Endothelial cell of umbilical vein (primary cell): ENCODE results near the gene ZFYVE28. TPM values are rescaled to one million over a fixed set of nuclear protein-coding genes. Genes with fewer than 3 reads are reported as not detected.

ENCODE experiments used
- BruUV-seq: library from RNA; stranded (reverse); fragments of 400-500 nt; replicated peaks from 2 replicates; lab custom pipeline; 2021; lab: Mats Ljungman, UMichigan
- CTCF ChIA-PET: fragments of 300-600, 350-600 bp; sonication (Branson Sonifier 250); formaldehyde crosslinking; loops from one replicate; lab custom pipeline; 2021; ENCODE audit warnings: antibody characterized with exemption, inconsistent platforms; lab: Charles Lee
- POLR2A ChIA-PET: fragments of 300-600, 350-600 bp; sonication (Branson Sonifier 250); formaldehyde crosslinking; loops from one replicate; lab custom pipeline; 2021; ENCODE audit warnings: antibody characterized with exemption, inconsistent platforms; lab: Charles Lee
- DNase-seq: peaks from one replicate; pipeline ENCODE4 v3.0.0-alpha.2; 2011; ENCODE audit warnings: low read depth, low spot score
- FAIRE-seq: peaks from 2 replicates; lab custom pipeline; 2011; peaks lifted over from hg19 to GRCh38; lab: Jason Lieb, UNC
- H2AFZ ChIP-seq: 2 replicates; pipeline ENCODE4 v1.6.0; 2012; ENCODE audit warnings: low read depth, low read length, control low read depth, inconsistent platforms
- H3K27ac ChIP-seq: 2 replicates; pipeline ENCODE4 v1.5.1; 2011; ENCODE audit warnings: low read depth, mild to moderate bottlenecking, control low read depth, low read length, moderate library complexity; ENCODE audit not compliant: insufficient read depth
- H3K27me3 ChIP-seq, 2 experiments: 2 replicates each; pipeline versions ENCODE4 v1.6.0 to v1.6.1; 2011; ENCODE audit warnings: low read length in 2 of 2, mixed read lengths in 1 of 2; ENCODE audit not compliant: control insufficient read depth in 2 of 2, insufficient read depth in 2 of 2
- H3K36me3 ChIP-seq, 2 experiments: 2 replicates in 1 of 2; 3 replicates in 1 of 2; pipeline ENCODE4 v1.5.1; 2011; ENCODE audit warnings: low read length in 2 of 2, mild to moderate bottlenecking in 1 of 2, moderate library complexity in 1 of 2; ENCODE audit not compliant: control insufficient read depth in 2 of 2, insufficient read depth in 2 of 2; ENCODE audit errors: extremely low read depth in 1 of 2
- H3K4me1 ChIP-seq: 3 replicates; pipeline ENCODE4 v1.5.1; 2011; ENCODE audit warnings: mild to moderate bottlenecking, low read length; ENCODE audit not compliant: control insufficient read depth, insufficient read depth; ENCODE audit errors: extremely low read depth
- H3K4me2 ChIP-seq: 2 replicates; pipeline ENCODE4 v1.6.1; 2011; ENCODE audit warnings: low read length, control low read depth, mixed read lengths; ENCODE audit not compliant: insufficient read depth
- H3K4me3 ChIP-seq, 3 experiments: fragments of 200-600 bp in 1 of 3; sonication (generic), shearing (Covaris generic) in 1 of 3; replicated peaks in 1 of 3; 2 replicates each; pipeline ENCODE4 v1.5.1; 2011 to 2016; ENCODE audit warnings: control low read depth in 3 of 3, low read length in 3 of 3, mild to moderate bottlenecking in 2 of 3, inconsistent platforms in 1 of 3, low read depth in 1 of 3, moderate library complexity in 1 of 3; ENCODE audit not compliant: insufficient read depth in 1 of 3
- H3K79me2 ChIP-seq: 2 replicates; pipeline ENCODE4 v1.6.0; 2012; ENCODE audit warnings: low read length, inconsistent platforms; ENCODE audit not compliant: control insufficient read depth, insufficient read depth
- H3K9ac ChIP-seq: replicated peaks from 2 replicates; pipeline ENCODE3; 2011; ENCODE audit warnings: low read length, control low read depth; ENCODE audit not compliant: insufficient read depth; ENCODE audit errors: extremely low read depth
- H3K9me1 ChIP-seq: replicated peaks from 3 replicates; pipeline ENCODE4 v1.6.0; 2011; ENCODE audit warnings: mild to moderate bottlenecking, low read length; ENCODE audit not compliant: control insufficient read depth, insufficient read depth; ENCODE audit errors: extremely low read depth
- H3K9me3 ChIP-seq: replicated peaks from 2 replicates; pipeline ENCODE4 v1.5.1; 2012; ENCODE audit warnings: low read length, inconsistent platforms; ENCODE audit not compliant: control insufficient read depth, insufficient read depth
- H4K20me1 ChIP-seq: replicated peaks from 2 replicates; pipeline ENCODE3; 2011; ENCODE audit warnings: mild to moderate bottlenecking, low read length; ENCODE audit not compliant: control insufficient read depth, insufficient read depth; ENCODE audit errors: extremely low read depth
- FOS ChIP-seq: IDR thresholded peaks from 2 replicates; pipeline ENCODE4 v1.6.1; 2011; ENCODE audit warnings: mild to moderate bottlenecking, low read length, moderate library complexity, borderline replicate concordance; ENCODE audit not compliant: insufficient read depth
- GATA2 ChIP-seq: IDR thresholded peaks from 2 replicates; pipeline ENCODE4 v1.7.0; 2011; ENCODE audit warnings: low read depth, mild to moderate bottlenecking, moderate library complexity, mixed read lengths, low read length; ENCODE audit not compliant: insufficient read length, insufficient read depth
- JUN ChIP-seq: IDR thresholded peaks from 2 replicates; pipeline ENCODE4 v1.6.1; 2011; ENCODE audit warnings: borderline replicate concordance, low read depth; ENCODE audit not compliant: insufficient read length, insufficient read depth
- MYC ChIP-seq: IDR thresholded peaks from one replicate; pipeline ENCODE4 v1.6.1; 2011; ENCODE audit warnings: mild to moderate bottlenecking, low read depth, low read length
- POLR2A ChIP-seq: IDR thresholded peaks from 2 replicates; pipeline ENCODE4 v1.6.1; 2012; ENCODE audit warnings: low read depth, mild to moderate bottlenecking, control low read depth, low read length
- POLR2AphosphoS5 ChIP-seq: IDR thresholded peaks from 2 replicates; pipeline ENCODE4 v1.6.1; 2012; ENCODE audit warnings: low read depth, mild to moderate bottlenecking, control low read depth, low read length, moderate library complexity; ENCODE audit not compliant: insufficient read depth
- dilution Hi-C: fragments of 300-500 bp; cut with MboI; formaldehyde crosslinking; loops from one replicate; pipeline ENCODE4 v1.15.0; 2019; ENCODE audit warnings: low sequenced_read_pairs; ENCODE audit not compliant: extremely low pct_ligation_motif_present
- intact Hi-C: fragments of 100-400 bp; cut with micrococcal nuclease; formaldehyde crosslinking; loops from one replicate; pipeline ENCODE4 v1.10.0; 2022
- polyA plus RNA-seq, 4 experiments: library from polyadenylated mRNA; depleted of rRNA in 3 of 4; stranded (reverse) in 3 of 4; unstranded in 1 of 4; fragments of >200 nt; gene quantifications; 2 replicates each; pipeline versions ENCODE4 v1.2.1 to v1.2.3, GENCODE V29; 2011 to 2012; ENCODE audit warnings: missing spikeins in 1 of 4
- total RNA-seq: library from RNA; stranded (reverse); gene quantifications from 2 replicates; pipeline ENCODE4 v1.2.3, GENCODE V29; 2021
- TF ChIP-seq, protein P1 (sequence below): IDR thresholded peaks from 2 replicates; pipeline ENCODE4 v1.6.1; 2011; ENCODE audit not compliant: insufficient read depth, insufficient read length
- TF ChIP-seq, protein P2 (sequence below), 2 donors: IDR thresholded peaks; 1 replicate in 1 of 2; 2 replicates in 1 of 2; pipeline ENCODE4 v1.5.1; 2011; ENCODE audit warnings: low read length in 2 of 2, mild to moderate bottlenecking in 2 of 2, moderate library complexity in 2 of 2, control low read depth in 1 of 2, inconsistent platforms in 1 of 2, low read depth in 1 of 2; ENCODE audit not compliant: insufficient read depth in 1 of 2; ENCODE audit errors: extremely low read depth in 1 of 2

Gene ZFYVE28
- total and polyA plus RNA-seq, 2 donors (not counting 3 experiments of a cell fraction or from before 2014, with no cell fraction given) = 5.8 to 7.1 TPM

DNA sequence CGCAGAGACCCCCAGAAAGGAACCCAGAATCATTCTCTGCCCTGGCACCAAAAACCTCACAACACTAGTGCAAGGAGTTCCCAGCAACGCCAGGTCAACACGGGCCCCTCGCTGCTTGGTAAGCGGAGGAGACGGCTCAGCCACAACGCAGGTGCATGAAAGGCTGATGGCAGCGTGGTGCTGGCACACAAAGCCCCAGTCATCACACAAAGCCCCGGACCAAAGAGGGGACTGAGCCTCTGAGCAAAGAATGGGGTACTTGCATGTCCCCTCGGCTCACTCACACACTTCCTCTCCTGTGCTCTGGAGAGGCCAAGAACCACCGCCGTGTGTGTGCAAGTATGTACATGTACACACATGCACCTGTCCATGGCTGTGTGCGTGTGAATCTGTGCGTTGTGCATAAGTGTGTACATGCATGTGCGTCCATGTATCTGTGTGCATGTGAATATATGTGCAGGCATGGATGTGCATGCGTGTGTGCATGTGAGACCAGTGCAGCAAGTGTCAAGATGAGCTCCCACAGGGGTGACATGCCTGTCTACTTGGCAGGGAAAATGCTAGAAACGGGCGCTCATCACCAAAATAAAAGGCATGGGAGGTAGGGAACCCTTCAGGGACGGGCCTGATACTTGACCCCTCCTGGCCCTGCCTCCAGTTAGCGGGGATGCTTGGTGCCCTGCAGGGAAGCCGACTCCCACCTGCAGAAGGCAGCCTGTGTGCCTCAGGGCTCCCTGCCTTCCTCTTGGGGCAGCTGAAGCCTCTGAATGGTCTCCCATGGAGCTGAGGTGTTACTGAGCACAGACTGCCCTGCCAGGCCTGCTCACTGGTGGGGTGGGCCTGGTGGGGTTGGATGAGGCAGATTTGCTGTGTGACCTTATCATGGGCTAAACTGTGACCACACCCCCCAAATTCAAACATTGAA is 60.4 kb downstream of the ZFYVE28 start:
- no peak overlapping the region for H3K4me2 ChIP-seq
- H3K36me3 ChIP-seq = no peaks in the 10 kb centered on the region
- H3K9me3 ChIP-seq = no peaks in the 10 kb centered on the region
- no peaks in the 10 kb centered on the region for H3K4me1 ChIP-seq
- FAIRE-seq (no peak), DNase-seq (no peak)
- no peaks in the 10 kb centered on the region for H3K27me3 ChIP-seq
- intact Hi-C loops = no loop called here
- H3K9ac ChIP-seq = no peak overlapping the region
- H2AFZ ChIP-seq = no peak overlapping the region
- POLR2A ChIA-PET = no interaction called here
- H4K20me1 ChIP-seq = no peaks in the 10 kb centered on the region
- BruUV-seq = no TSS peak
- no peak for TF ChIP-seq MYC
- TF ChIP-seq, protein P1, sequence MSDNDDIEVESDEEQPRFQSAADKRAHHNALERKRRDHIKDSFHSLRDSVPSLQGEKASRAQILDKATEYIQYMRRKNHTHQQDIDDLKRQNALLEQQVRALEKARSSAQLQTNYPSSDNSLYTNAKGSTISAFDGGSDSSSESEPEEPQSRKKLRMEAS = no peak
- TF ChIP-seq JUN = no peak
- no peak for TF ChIP-seq GATA2
- no peak for TF ChIP-seq POLR2A
- TF ChIP-seq, protein P2, sequence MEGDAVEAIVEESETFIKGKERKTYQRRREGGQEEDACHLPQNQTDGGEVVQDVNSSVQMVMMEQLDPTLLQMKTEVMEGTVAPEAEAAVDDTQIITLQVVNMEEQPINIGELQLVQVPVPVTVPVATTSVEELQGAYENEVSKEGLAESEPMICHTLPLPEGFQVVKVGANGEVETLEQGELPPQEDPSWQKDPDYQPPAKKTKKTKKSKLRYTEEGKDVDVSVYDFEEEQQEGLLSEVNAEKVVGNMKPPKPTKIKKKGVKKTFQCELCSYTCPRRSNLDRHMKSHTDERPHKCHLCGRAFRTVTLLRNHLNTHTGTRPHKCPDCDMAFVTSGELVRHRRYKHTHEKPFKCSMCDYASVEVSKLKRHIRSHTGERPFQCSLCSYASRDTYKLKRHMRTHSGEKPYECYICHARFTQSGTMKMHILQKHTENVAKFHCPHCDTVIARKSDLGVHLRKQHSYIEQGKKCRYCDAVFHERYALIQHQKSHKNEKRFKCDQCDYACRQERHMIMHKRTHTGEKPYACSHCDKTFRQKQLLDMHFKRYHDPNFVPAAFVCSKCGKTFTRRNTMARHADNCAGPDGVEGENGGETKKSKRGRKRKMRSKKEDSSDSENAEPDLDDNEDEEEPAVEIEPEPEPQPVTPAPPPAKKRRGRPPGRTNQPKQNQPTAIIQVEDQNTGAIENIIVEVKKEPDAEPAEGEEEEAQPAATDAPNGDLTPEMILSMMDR (IDR thresholded peaks at IDR 0.05; ENCODE audit: extremely low read depth in 1 of 2, insufficient read depth in 1 of 2, low read depth in 1 of 2, low read length in 2 of 2) = no peak
- no peak for TF ChIP-seq FOS
- TF ChIP-seq POLR2AphosphoS5 = no peak
- H3K79me2 ChIP-seq = no peaks in the 10 kb centered on the region
- no peak overlapping the region for H3K27ac ChIP-seq
- dilution Hi-C loops = no loop called here
- no peaks in the 10 kb centered on the region for H3K9me1 ChIP-seq
- CTCF ChIA-PET = interaction anchor here (1.2 kb wide), 1 partner anchor 55 kb away, joined by 4 read pairs; no protein-coding TSS in a partner anchor
- H3K4me3 ChIP-seq = no peak overlapping the region
